GM15510 (cell line): ENCODE data around the gene ZFAND6.

ENCODE experiments used
- POLR2A ChIP-seq: IDR thresholded peaks from 3 replicates; pipeline ENCODE4 v1.6.1; 2011; ENCODE audit warnings: borderline replicate concordance; ENCODE audit not compliant: insufficient read length; ENCODE audit errors: extremely low read depth

ZFAND6 gene

GRCh38 chr15:80058851-80059785 lies at the start of gene ZFAND6:
ZFAND6 (plus strand) TSS chr15:80059676; CDS start chr15:80120345, 60,669 bp downstream.
- TF ChIP-seq POLR2A: peak; percentile 90

GRCh38 chr15:80010131-80010673 lies 49.3 kb upstream of the ZFAND6 start:
- TF ChIP-seq POLR2A: no peak

- TF ChIP-seq POLR2A: no peak
These were observed 47.9 kb upstream of the ZFAND6 start for GRCh38 chr15:80011596-80011995.

- no peak for TF ChIP-seq POLR2A
These were observed 47.3 kb upstream of the ZFAND6 start for GRCh38 chr15:80012060-80012726.

GRCh38 chr15:80015156-80015555 lies 44.3 kb upstream of the ZFAND6 start:
- no peak for TF ChIP-seq POLR2A

- peak; percentile 14 for TF ChIP-seq POLR2A
These were observed 42.3 kb upstream of the ZFAND6 start for GRCh38 chr15:80017139-80017538.

GRCh38 chr15:80019168-80019745 lies 40.2 kb upstream of the ZFAND6 start:
- TF ChIP-seq POLR2A: no peak

- no peak for TF ChIP-seq POLR2A
These were observed 38.7 kb upstream of the ZFAND6 start for GRCh38 chr15:80020731-80021130.

GRCh38 chr15:80026310-80026709 lies 33.2 kb upstream of the ZFAND6 start:
- no peak for TF ChIP-seq POLR2A

GRCh38 chr15:80026754-80027153 lies 32.7 kb upstream of the ZFAND6 start:
- no peak for TF ChIP-seq POLR2A

GRCh38 chr15:80028937-80029336 lies 30.5 kb upstream of the ZFAND6 start:
- no peak for TF ChIP-seq POLR2A

GRCh38 chr15:80031841-80032240 lies 27.6 kb upstream of the ZFAND6 start:
- no peak for TF ChIP-seq POLR2A

- no peak for TF ChIP-seq POLR2A
These were observed 24.8 kb upstream of the ZFAND6 start for GRCh38 chr15:80034629-80035028.

GRCh38 chr15:80036071-80036470 lies 23.4 kb upstream of the ZFAND6 start:
- no peak for TF ChIP-seq POLR2A
